GM23248 (cell line): Measurements from ENCODE around the gene P2RX4. TPM values are rescaled to one million over a fixed set of nuclear protein-coding genes. Genes with fewer than 3 reads are reported as not detected.
A peak's percentile ranks its signal among the peaks of the same experiment; 100 is the strongest.

Experiments used
- DNase-seq: peaks from one replicate; pipeline ENCODE4 v3.0.0-alpha.2; 2015
- H2AFZ ChIP-seq: fragments of 200-600 bp; sonication (generic); 2 replicates; pipeline ENCODE4 v1.6.1; 2016; ENCODE audit warnings: antibody characterized with exemption
- H3F3A ChIP-seq: fragments of 200-600 bp; sonication (generic); 2 replicates; pipeline ENCODE4 v1.6.1; 2016; ENCODE audit warnings: mild to moderate bottlenecking, antibody characterized with exemption, mixed run types; ENCODE audit not compliant: insufficient read depth
- H3K27ac ChIP-seq: fragments of 200-600 bp; sonication (generic); 2 replicates; pipeline ENCODE4 v1.5.1; 2016; ENCODE audit warnings: mild to moderate bottlenecking
- H3K27me3 ChIP-seq: fragments of 200-600 bp; sonication (generic); replicated peaks from 2 replicates; pipeline ENCODE4 v1.6.1; 2016; ENCODE audit warnings: mild to moderate bottlenecking; ENCODE audit not compliant: insufficient read depth
- H3K36me3 ChIP-seq: fragments of 200-600 bp; sonication (generic); 2 replicates; pipeline ENCODE4 v1.6.1; 2016; ENCODE audit warnings: low read depth, mild to moderate bottlenecking
- H3K4me1 ChIP-seq: fragments of 200-600 bp; sonication (generic); 2 replicates; pipeline ENCODE4 v1.6.1; 2016; ENCODE audit warnings: mild to moderate bottlenecking; ENCODE audit not compliant: insufficient read depth
- H3K4me2 ChIP-seq: fragments of 200-600 bp; sonication (generic); one replicate; pipeline ENCODE4 v1.6.1; 2016; ENCODE audit warnings: mild to moderate bottlenecking; ENCODE audit not compliant: unreplicated experiment
- H3K4me3 ChIP-seq: fragments of 200-600 bp; sonication (generic); 2 replicates; pipeline ENCODE4 v1.5.1; 2016; ENCODE audit warnings: mild to moderate bottlenecking
- H3K79me2 ChIP-seq: fragments of 200-600 bp; sonication (generic); 2 replicates; pipeline ENCODE4 v1.6.1; 2016; ENCODE audit warnings: mild to moderate bottlenecking; ENCODE audit not compliant: insufficient read depth
- H3K9ac ChIP-seq: fragments of 200-600 bp; sonication (generic); 2 replicates; pipeline ENCODE4 v1.6.1; 2016; ENCODE audit warnings: mild to moderate bottlenecking
- H3K9me2 ChIP-seq: fragments of 200-600 bp; sonication (generic); 2 replicates; pipeline ENCODE4 v1.6.1; 2016; ENCODE audit warnings: mixed run types, mild to moderate bottlenecking, moderate library complexity; ENCODE audit not compliant: insufficient read depth
- H3K9me3 ChIP-seq: fragments of 200-600 bp; sonication (generic); one replicate; pipeline ENCODE4 v1.6.1; 2017; ENCODE audit warnings: low read depth
- H4K20me1 ChIP-seq: fragments of 200-600 bp; sonication (generic); 2 replicates; pipeline ENCODE4 v1.6.0; 2016; ENCODE audit not compliant: insufficient read depth
- EZH2 ChIP-seq: fragments of 200-600 bp; sonication (generic); IDR thresholded peaks from 2 replicates; pipeline ENCODE4 v1.6.1; 2018; ENCODE audit warnings: antibody characterized with exemption, mild to moderate bottlenecking; ENCODE audit not compliant: insufficient read depth, poor library complexity, severe bottlenecking
- EZH2phosphoT487 ChIP-seq: fragments of 200-600 bp; sonication (generic); IDR thresholded peaks from 2 replicates; pipeline ENCODE4 v1.6.1; 2018; ENCODE audit warnings: antibody characterized with exemption, moderate library complexity, mild to moderate bottlenecking, low read depth; ENCODE audit not compliant: insufficient read depth
- WGBS, 2 experiments: methylation state at CpG; one replicate each; pipeline ENCODE4 v1.1.6; 2015 to 2017; ENCODE audit warnings: low lambda C conversion rate in 2 of 2, low coverage in 1 of 2; ENCODE audit errors: missing lambda C conversion rate in 2 of 2; 5-methylcytosine and 5-hydroxymethylcytosine counted together
- in situ Hi-C: fragments of 300-500 bp; cut with MboI; formaldehyde crosslinking; loops from 2 replicates; pipeline ENCODE4 v1.15.0; 2020
- polyA plus RNA-seq: library from polyadenylated mRNA; unstranded; fragments of >200 nt; fragmentation: Nextera tagmentation; extraction: Ambion mirVana; gene quantifications from 2 replicates; pipeline ENCODE4 v1.2.1, GENCODE V29; 2016
- total RNA-seq: library from RNA; depleted of rRNA; stranded (reverse); fragments of >200 nt; shearing (Covaris generic); gene quantifications from 2 replicates; pipeline ENCODE4 v1.2.3, GENCODE V29; 2014

Gene P2RX4
- total and polyA plus RNA-seq, 2 experiments from 2014 or later, result 18.5 to 27.9 TPM

- no peak overlapping the region for H3K9ac ChIP-seq
- WGBS, 2 experiments, result 93 to 98% methylated on average over 2 of the region's 2 CpGs
- H3K27ac ChIP-seq, result no peak overlapping the region
- no peaks in the 10 kb centered on the region for H3K27me3 ChIP-seq
- DNase-seq, result no peak
- H3K79me2 ChIP-seq, result no peaks in the 10 kb centered on the region
- H3K36me3 ChIP-seq, result no peaks in the 10 kb centered on the region
- H3K9me2 ChIP-seq, result no peaks in the 10 kb centered on the region
- H2AFZ ChIP-seq, result no peak overlapping the region
- H3K4me3 ChIP-seq, result no peak overlapping the region
- no peaks in the 10 kb centered on the region for H4K20me1 ChIP-seq
- TF ChIP-seq EZH2phosphoT487 (no peak), EZH2 (no peak)
- in situ Hi-C loops, result no loop called here
- H3K9me3 ChIP-seq, result no peaks in the 10 kb centered on the region
- peaks cover 5% of the 10 kb centered on the region for H3F3A ChIP-seq
- no peak overlapping the region for H3K4me2 ChIP-seq
- H3K4me1 ChIP-seq, result peaks cover 14% of the 10 kb centered on the region
Observed at GRCh38 chr12:121186826-121187225, 23.1 kb upstream of the P2RX4 start.

- Histone ChIP-seq H4K20me1 (no peaks in the 10 kb centered on the region), H3K27me3 (no peaks in the 10 kb centered on the region), H3K79me2 (no peaks in the 10 kb centered on the region), H2AFZ (no peak overlapping the region), H3K9ac (no peak overlapping the region), H3K36me3 (no peaks in the 10 kb centered on the region), H3K9me2 (no peaks in the 10 kb centered on the region), H3K4me3 (no peak overlapping the region), H3F3A (peaks cover 5% of the 10 kb centered on the region), H3K27ac (no peak overlapping the region), H3K4me2 (no peak overlapping the region), H3K4me1 (peaks cover 14% of the 10 kb centered on the region), H3K9me3 (no peaks in the 10 kb centered on the region)
- TF ChIP-seq EZH2phosphoT487, result no peak
- TF ChIP-seq EZH2, result no peak
- DNase-seq, result no peak
- 91 to 92% methylated on average over 7 of the region's 7 CpGs for WGBS, 2 experiments
- in situ Hi-C loops, result no loop called here
Observed at GRCh38 chr12:121187501-121187900, 22.4 kb upstream of the P2RX4 start.

- no peaks in the 10 kb centered on the region for H3K9me2 ChIP-seq
- peaks cover 14% of the 10 kb centered on the region for H3K4me1 ChIP-seq
- 88 to 100% methylated on average over 2 of the region's 2 CpGs for WGBS, 2 experiments
Observed at GRCh38 chr12:121188227-121188626, 21.7 kb upstream of the P2RX4 start.

GRCh38 chr12:121189131-121189530 is 20.8 kb upstream of the P2RX4 start:
- WGBS, 2 experiments, result 93 to 95% methylated on average over 9 of the region's 9 CpGs
- H3K79me2 ChIP-seq, result no peaks in the 10 kb centered on the region
- no peak overlapping the region for H2AFZ ChIP-seq
- H3K27ac ChIP-seq, result no peak overlapping the region
- peaks cover 5% of the 10 kb centered on the region for H3F3A ChIP-seq
- TF ChIP-seq EZH2 (no peak), EZH2phosphoT487 (no peak)
- no peak overlapping the region for H3K9ac ChIP-seq
- peaks cover 14% of the 10 kb centered on the region for H3K4me1 ChIP-seq
- H3K9me3 ChIP-seq, result no peaks in the 10 kb centered on the region
- no peaks in the 10 kb centered on the region for H3K9me2 ChIP-seq
- in situ Hi-C loops, result no loop called here
- no peaks in the 10 kb centered on the region for H4K20me1 ChIP-seq
- no peak for DNase-seq
- no peaks in the 10 kb centered on the region for H3K36me3 ChIP-seq
- no peak overlapping the region for H3K4me2 ChIP-seq
- H3K27me3 ChIP-seq, result no peaks in the 10 kb centered on the region
- H3K4me3 ChIP-seq, result no peak overlapping the region

More at GRCh38 chr12:121188227-121188626, 21.7 kb upstream of the P2RX4 start:
- H3K4me3 ChIP-seq, result no peak overlapping the region
- H3K79me2 ChIP-seq, result no peaks in the 10 kb centered on the region
- H3K9me3 ChIP-seq, result no peaks in the 10 kb centered on the region
- in situ Hi-C loops, result no loop called here
- no peaks in the 10 kb centered on the region for H3K27me3 ChIP-seq
- no peak overlapping the region for H3K9ac ChIP-seq
- no peaks in the 10 kb centered on the region for H3K36me3 ChIP-seq
- H3K27ac ChIP-seq, result no peak overlapping the region
- DNase-seq, result no peak
- no peak for TF ChIP-seq EZH2
- H3F3A ChIP-seq, result peaks cover 5% of the 10 kb centered on the region
- H2AFZ ChIP-seq, result no peak overlapping the region
- H3K4me2 ChIP-seq, result no peak overlapping the region
- no peaks in the 10 kb centered on the region for H4K20me1 ChIP-seq

- Histone ChIP-seq H3K4me1 (peaks cover 14% of the 10 kb centered on the region), H2AFZ (no peak overlapping the region), H3K4me2 (no peak overlapping the region), H3K9me3 (no peaks in the 10 kb centered on the region), H3K79me2 (no peaks in the 10 kb centered on the region), H3K4me3 (no peak overlapping the region), H3K36me3 (no peaks in the 10 kb centered on the region), H3K9ac (no peak overlapping the region), H3K9me2 (no peaks in the 10 kb centered on the region), H4K20me1 (no peaks in the 10 kb centered on the region), H3K27ac (0 out of 2 replicates have a peak overlapping the region, but pooled peaks have one; percentile 49), H3K27me3 (no peaks in the 10 kb centered on the region), H3F3A (peaks cover 5% of the 10 kb centered on the region)
- TF ChIP-seq EZH2 (no peak), EZH2phosphoT487 (no peak)
- DNase-seq, result no peak
- in situ Hi-C loops, result no loop called here
- WGBS, 2 experiments, result 91 to 94% methylated on average over 9 of the region's 9 CpGs
Observed at GRCh38 chr12:121189619-121190155, 20.2 kb upstream of the P2RX4 start.
